Activated CD4-positive, alpha-beta memory T cell treated with anti-CD3 and anti-CD28 coated beads, Interleukin-2, amount 10 ng/mL, durations not matched to agents 7 days and 5 days (primary cell): Measurements from ENCODE around the gene ARFIP1. TPM values are rescaled to one million over a fixed set of nuclear protein-coding genes. Genes with fewer than 3 reads are reported as not detected.
"Not testable (repeated sequence)": the region's sequence is repeated elsewhere in the genome, so short reads cannot be mapped to it uniquely, and the experiment has no call there.

ENCODE experiments used
- CTCF ChIA-PET: fragments of 350-600 bp; sonication (Branson Sonifier 250); formaldehyde crosslinking; loops from one replicate; lab custom pipeline; 2021; ENCODE audit warnings: antibody characterized with exemption, inconsistent platforms; lab: Charles Lee
- POLR2A ChIA-PET: fragments of 350-600 bp; sonication (Branson Sonifier 250); formaldehyde crosslinking; loops from one replicate; lab custom pipeline; 2021; ENCODE audit warnings: antibody characterized with exemption; lab: Charles Lee
- DNase-seq: peaks from one replicate; pipeline ENCODE4 v3.0.0-alpha.2; 2020
- H3K27ac Mint-ChIP-seq: one replicate; pipeline ENCODE4 v1.8.0; 2021; ENCODE audit warnings: mild to moderate bottlenecking, mixed read lengths
- H3K27me3 Mint-ChIP-seq: one replicate; pipeline ENCODE4 v1.8.0; 2021; ENCODE audit warnings: mixed read lengths
- H3K36me3 Mint-ChIP-seq: one replicate; pipeline ENCODE4 v1.8.0; 2021; ENCODE audit warnings: low read depth, mixed read lengths
- H3K4me1 Mint-ChIP-seq: one replicate; pipeline ENCODE4 v1.8.0; 2021; ENCODE audit warnings: mixed read lengths
- H3K4me3 Mint-ChIP-seq: one replicate; pipeline ENCODE4 v1.8.0; 2021; ENCODE audit warnings: mild to moderate bottlenecking, mixed read lengths
- H3K9me3 Mint-ChIP-seq: one replicate; pipeline ENCODE4 v1.8.0; 2021; ENCODE audit warnings: mixed read lengths
- total RNA-seq, 2 experiments: library from RNA; stranded (reverse); gene quantifications; one replicate each; pipeline ENCODE4 v1.2.3, GENCODE V29; 2021

Gene ARFIP1, protein sequence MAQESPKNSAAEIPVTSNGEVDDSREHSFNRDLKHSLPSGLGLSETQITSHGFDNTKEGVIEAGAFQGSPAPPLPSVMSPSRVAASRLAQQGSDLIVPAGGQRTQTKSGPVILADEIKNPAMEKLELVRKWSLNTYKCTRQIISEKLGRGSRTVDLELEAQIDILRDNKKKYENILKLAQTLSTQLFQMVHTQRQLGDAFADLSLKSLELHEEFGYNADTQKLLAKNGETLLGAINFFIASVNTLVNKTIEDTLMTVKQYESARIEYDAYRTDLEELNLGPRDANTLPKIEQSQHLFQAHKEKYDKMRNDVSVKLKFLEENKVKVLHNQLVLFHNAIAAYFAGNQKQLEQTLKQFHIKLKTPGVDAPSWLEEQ
- 10 to 100 TPM; 15.5 to 16.3 TPM for total RNA-seq

DNA sequence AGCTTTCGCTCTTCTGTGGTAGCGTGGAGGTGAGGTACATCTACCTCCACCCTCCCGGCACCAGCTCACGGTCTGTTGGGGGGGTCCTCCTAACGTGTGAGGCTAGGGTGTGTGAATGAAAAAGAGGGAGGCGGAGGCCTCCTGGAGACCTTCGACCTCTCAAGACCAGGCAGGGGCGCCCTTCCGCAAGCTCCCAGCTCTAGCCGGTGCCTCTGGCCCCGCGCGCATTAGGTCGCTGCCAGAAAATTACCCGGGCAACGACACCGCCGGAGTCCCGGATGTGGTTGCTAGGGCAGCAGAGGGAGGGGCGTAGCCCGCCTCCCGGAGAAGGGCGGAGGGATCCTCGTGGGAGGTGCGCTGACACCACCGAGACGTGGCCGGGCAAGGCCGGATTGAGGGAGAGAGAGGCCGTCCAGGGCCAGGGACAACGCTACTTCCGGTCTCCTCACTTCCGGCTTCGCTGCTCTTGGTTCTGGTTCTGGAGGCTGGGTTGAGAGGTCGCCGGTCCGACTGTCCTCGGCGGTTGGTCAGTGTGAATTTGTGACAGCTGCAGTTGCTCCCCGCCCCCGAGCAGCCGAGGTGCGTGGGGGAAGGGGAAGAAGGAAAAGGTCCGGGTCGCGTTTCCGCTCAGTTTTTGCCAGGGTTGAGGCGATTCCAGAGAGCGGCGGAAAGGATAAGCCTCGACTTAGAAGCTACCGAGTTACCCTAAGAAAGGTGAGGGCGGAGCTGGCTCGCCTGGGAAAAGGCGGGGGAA lies at the start of gene ARFIP1, which contains the start of gene TIGD4:
Gene ARFIP1, plus strand, starts transcription at position 442 of the 754 bp plus-strand sequence. CDS start 49,680 bp downstream, outside the sequence.
Gene TIGD4, minus strand, starts transcription at position 218 of the 754 bp plus-strand sequence. CDS start 8,726 bp downstream, outside the sequence.
- Mint-ChIP-seq H3K27me3 (peaks cover 11% of the 10 kb centered on the region), H3K9me3 (no peaks in the 10 kb centered on the region), H3K4me1 (peaks cover 46% of the 10 kb centered on the region), H3K27ac (peak within 1 kb of the TSS; percentile 94), H3K4me3 (peak within 1 kb of the TSS; percentile 99), H3K36me3 (peaks cover 5% of the 10 kb centered on the region)
- peak; percentile 97 for DNase-seq
- ChIA-PET CTCF (interaction anchor here (1.0 to 2.5 kb wide), 11 partner anchors 8 to 421 kb away, joined by 3 to 20 read pairs (median 4); partner anchors contain the start of gene TMEM154), POLR2A (interaction anchor here (1.0 to 3.4 kb wide), 12 partner anchors 9 to 1680 kb away, joined by 3 to 24 read pairs (median 5); partner anchors contain the start of genes FBXW7, RPS3A and TMEM154)

DNA sequence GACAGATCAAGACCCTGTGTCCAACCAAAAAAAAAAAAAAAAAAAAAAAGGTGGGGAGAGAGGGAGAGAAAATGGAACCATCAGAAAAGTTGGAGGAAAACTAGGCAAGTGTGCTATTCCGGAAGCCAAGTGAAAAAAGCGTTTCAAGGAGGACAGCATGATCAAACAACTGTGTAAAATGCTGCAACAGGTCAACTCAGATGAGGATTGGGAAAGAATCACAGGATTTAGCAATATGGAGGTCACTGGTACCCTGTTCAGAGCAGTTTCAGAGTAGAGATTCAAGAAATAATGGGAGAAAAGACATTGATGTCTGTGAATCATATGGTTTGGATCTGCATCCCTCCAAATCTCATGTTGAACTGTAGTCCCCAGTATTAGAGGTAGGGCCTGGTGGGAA lies 47.8 kb upstream of the ARFIP1 start:
- Mint-ChIP-seq H3K9me3 (no peaks in the 10 kb centered on the region), H3K27me3 (peaks cover 3% of the 10 kb centered on the region), H3K4me1 (peaks cover 8% of the 10 kb centered on the region), H3K4me3 (no peak overlapping the region), H3K36me3 (no peaks in the 10 kb centered on the region), H3K27ac (no peak overlapping the region)
- ChIA-PET POLR2A (interaction anchor here (1.3 kb wide), 1 partner anchor 232 kb away, joined by 4 read pairs; no protein-coding TSS in a partner anchor), CTCF (interaction anchor here (1.5 to 5.6 kb wide), 2 partner anchors 231 kb away, joined by 8 to 36 read pairs; no protein-coding TSS in a partner anchor)
- DNase-seq, result no peak

DNA sequence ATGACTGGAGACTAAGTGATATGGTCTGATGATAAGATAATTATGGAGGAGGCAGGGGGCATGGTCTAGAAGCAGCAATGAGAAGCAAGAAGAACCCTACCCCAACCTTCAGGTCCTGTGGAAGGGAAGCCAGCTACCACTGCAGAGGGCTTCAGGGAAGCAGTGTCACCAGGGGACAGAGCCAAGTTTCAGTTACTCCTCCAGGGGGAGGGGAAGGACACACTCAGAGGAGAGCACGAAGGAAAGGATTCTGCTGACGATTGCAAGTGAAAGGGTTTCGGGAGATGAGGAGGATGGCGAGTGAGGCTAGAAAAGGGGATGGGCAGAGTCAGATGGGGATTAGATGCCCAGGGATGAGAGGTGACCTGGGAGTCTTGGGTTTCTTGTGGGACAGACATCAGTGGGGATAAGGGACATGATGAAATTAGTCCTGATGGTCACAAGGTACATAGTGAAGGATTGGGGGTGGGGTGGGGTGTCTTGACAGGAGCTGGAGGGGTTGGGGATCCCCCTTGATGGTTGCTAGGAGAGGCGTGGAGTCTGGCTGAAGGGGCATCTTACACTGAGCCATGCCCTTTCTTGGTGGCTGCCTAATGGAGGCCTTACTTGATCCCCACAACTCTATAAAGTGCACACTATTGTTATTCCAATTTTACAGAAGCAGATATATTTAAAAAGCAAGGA lies 45.6 kb upstream of the ARFIP1 start:
- no peak overlapping the region for H3K27ac Mint-ChIP-seq
- ChIA-PET POLR2A (no interaction called here), CTCF (interaction anchor here (1.2 to 5.6 kb wide), 3 partner anchors 90 to 233 kb away, joined by 3 to 36 read pairs (median 8); no protein-coding TSS in a partner anchor)
- no peak overlapping the region for H3K4me3 Mint-ChIP-seq
- no peaks in the 10 kb centered on the region for H3K36me3 Mint-ChIP-seq
- H3K27me3 Mint-ChIP-seq, result peaks cover 3% of the 10 kb centered on the region
- H3K9me3 Mint-ChIP-seq, result no peaks in the 10 kb centered on the region
- no peak for DNase-seq
- peaks cover 12% of the 10 kb centered on the region for H3K4me1 Mint-ChIP-seq

DNA sequence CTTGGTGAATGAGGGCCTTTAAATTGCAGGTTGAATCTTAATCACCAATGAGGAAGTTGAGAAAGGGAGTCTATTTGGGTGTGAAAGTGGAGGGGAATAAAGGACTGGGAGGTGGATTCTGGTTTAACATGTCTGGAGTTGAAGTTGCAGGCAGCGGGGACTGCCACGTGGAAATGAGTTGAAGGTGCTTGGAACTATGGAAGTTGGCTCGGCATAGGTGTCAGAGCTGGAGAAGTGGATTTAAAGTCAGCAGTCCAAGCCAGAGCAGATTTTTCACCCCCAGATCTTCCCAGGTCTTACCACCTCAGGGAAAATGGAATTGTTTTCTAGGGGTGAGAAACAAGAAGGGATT lies 45.1 kb upstream of the ARFIP1 start:
- Mint-ChIP-seq H3K4me1 (peaks cover 12% of the 10 kb centered on the region), H3K9me3 (no peaks in the 10 kb centered on the region), H3K36me3 (no peaks in the 10 kb centered on the region), H3K27me3 (peaks cover 3% of the 10 kb centered on the region), H3K4me3 (no peak overlapping the region), H3K27ac (no peak overlapping the region)
- no peak for DNase-seq
- POLR2A ChIA-PET, result no interaction called here
- CTCF ChIA-PET, result interaction anchor here (1.0 to 5.6 kb wide), 8 partner anchors 56 to 393 kb away, joined by 3 to 36 read pairs (median 7); partner anchors contain the start of gene TMEM154

DNA sequence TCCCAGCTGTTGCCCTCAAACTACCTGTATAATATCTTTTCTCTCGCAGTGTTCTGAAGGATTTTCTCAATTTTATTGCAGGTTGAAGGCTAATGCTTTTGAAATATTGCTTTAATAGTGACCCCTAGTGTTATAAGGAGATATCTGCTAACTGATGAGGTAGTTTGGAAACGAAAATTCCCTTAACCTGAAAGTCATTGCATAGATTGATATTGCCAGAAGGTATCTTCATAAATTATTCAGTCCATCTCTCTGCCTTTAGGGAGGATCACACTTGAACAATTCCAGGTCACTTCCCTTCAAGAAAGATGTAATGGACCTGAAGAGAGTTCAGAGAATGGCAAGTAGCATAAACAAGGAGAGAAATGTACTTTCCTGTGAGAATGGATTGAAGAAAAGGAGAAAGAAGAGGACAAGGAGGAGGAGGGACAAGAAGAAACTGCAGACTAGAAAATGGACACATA lies 44.3 kb upstream of the ARFIP1 start:
- CTCF ChIA-PET, result interaction anchor here (1.0 to 5.6 kb wide), 9 partner anchors 57 to 392 kb away, joined by 3 to 36 read pairs (median 6); partner anchors contain the start of gene TMEM154
- H3K27me3 Mint-ChIP-seq, result peaks cover 3% of the 10 kb centered on the region
- no peaks in the 10 kb centered on the region for H3K36me3 Mint-ChIP-seq
- no peak for DNase-seq
- H3K4me3 Mint-ChIP-seq, result no peak overlapping the region
- H3K27ac Mint-ChIP-seq, result no peak overlapping the region
- H3K9me3 Mint-ChIP-seq, result no peaks in the 10 kb centered on the region
- POLR2A ChIA-PET, result no interaction called here
- peaks cover 12% of the 10 kb centered on the region for H3K4me1 Mint-ChIP-seq

DNA sequence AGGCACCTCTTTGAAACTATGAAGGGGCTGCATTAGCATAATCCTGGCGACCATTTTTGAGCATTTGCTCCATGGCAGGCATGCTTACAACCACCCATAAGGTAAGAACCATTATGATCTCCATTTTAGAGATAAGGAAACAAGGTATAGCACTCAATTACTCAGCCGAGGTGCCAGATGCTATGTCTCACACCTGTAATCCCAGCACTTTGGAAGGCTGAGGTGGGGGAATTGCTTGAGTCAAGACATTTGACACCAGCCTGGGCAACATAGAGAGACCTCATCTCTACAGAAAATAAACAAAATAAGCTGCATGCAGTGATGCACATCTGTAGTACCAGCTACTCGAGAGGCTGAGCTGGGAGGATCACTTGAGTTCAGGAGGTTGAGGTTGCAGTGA lies 43.8 kb upstream of the ARFIP1 start:
- H3K4me1 Mint-ChIP-seq, result peaks cover 12% of the 10 kb centered on the region

DNA sequence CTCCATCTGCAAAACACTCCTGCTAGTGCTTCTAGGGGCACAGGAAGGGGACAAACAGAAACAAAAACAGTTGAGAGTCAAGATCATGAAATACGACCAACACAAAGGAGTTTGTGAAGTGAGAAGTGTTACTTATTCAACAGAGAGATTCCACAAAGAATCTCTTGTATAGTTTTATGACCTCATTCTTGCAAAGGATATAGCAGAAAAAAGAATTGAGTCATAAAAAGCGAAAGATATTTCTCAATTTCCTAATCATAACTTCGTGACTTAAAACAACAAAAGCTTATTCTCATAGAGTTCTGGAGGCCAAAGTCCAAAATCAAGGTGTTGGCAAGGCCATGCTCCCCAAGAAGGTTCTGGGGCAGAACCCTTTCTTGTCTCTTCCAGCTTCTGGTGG lies 40.9 kb upstream of the ARFIP1 start:
- POLR2A ChIA-PET, result no interaction called here

More for the DNA sequence above, 43.8 kb upstream of the ARFIP1 start:
- Mint-ChIP-seq H3K36me3 (no peaks in the 10 kb centered on the region), H3K27me3 (peaks cover 3% of the 10 kb centered on the region), H3K9me3 (no peaks in the 10 kb centered on the region), H3K4me3 (no peak overlapping the region), H3K27ac (no peak overlapping the region)
- DNase-seq, result no peak
- POLR2A ChIA-PET, result no interaction called here
- CTCF ChIA-PET, result interaction anchor here (1.0 to 5.6 kb wide), 7 partner anchors 57 to 392 kb away, joined by 3 to 36 read pairs (median 6); partner anchors contain the start of gene TMEM154

DNA sequence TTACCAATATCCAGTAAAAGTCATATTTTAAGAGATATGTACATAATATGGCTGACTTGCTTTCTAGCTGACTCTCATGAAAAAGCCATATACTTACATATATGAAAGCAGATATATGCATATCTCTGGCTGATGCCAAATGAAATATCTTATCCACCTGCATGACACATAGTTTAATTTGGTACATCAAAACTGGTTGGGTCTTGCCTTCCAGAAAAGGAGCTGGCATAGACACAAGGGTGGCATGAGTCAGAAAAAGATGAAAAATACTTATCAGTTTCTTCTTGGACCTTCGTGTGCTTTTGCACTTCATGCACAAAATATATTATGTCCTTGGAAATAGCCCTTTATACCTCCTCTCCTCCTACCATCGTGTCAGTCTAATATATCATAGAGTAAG lies 32.3 kb upstream of the ARFIP1 start:
- H3K27ac Mint-ChIP-seq, result no peak overlapping the region
- POLR2A ChIA-PET, result no interaction called here
- no peak overlapping the region for H3K4me3 Mint-ChIP-seq
- DNase-seq, result no peak
- H3K36me3 Mint-ChIP-seq, result no peaks in the 10 kb centered on the region
- no peaks in the 10 kb centered on the region for H3K27me3 Mint-ChIP-seq
- H3K4me1 Mint-ChIP-seq, result no peaks in the 10 kb centered on the region
- no peaks in the 10 kb centered on the region for H3K9me3 Mint-ChIP-seq
- CTCF ChIA-PET, result no interaction called here

More for the DNA sequence above, 40.9 kb upstream of the ARFIP1 start:
- Mint-ChIP-seq H3K27ac (no peak overlapping the region), H3K27me3 (peaks cover 3% of the 10 kb centered on the region), H3K36me3 (no peaks in the 10 kb centered on the region), H3K4me3 (no peak overlapping the region), H3K4me1 (peaks cover 12% of the 10 kb centered on the region), H3K9me3 (no peaks in the 10 kb centered on the region)
- CTCF ChIA-PET, result interaction anchor here (2.0 kb wide), 1 partner anchor 240 kb away, joined by 5 read pairs; no protein-coding TSS in a partner anchor
- no peak for DNase-seq

DNA sequence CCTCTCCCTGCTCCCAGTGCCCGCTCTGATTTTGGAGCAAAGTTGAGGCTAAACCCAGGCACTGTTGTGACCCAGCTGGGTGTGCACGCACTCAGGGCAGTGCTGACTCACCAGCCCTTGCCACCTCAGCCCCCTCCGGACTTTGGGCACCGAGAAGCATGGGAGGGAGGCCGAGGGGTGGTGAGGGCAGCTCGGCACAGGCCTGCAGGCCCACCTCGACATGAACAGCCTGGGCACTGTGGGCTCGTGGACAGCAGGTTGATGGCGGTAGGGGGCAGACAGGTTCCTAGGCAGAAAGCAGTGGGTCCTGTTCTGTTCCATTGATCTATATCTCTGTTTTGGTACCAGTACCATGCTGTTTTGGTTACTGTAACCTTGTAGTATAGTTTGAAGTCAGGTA lies 31.1 kb upstream of the ARFIP1 start:
- no peak overlapping the region for H3K27ac Mint-ChIP-seq
- no peaks in the 10 kb centered on the region for H3K4me1 Mint-ChIP-seq
- H3K4me3 Mint-ChIP-seq, result no peak overlapping the region
- H3K36me3 Mint-ChIP-seq, result no peaks in the 10 kb centered on the region
- no peaks in the 10 kb centered on the region for H3K27me3 Mint-ChIP-seq
- CTCF ChIA-PET, result no interaction called here
- H3K9me3 Mint-ChIP-seq, result no peaks in the 10 kb centered on the region
- POLR2A ChIA-PET, result no interaction called here
- DNase-seq, result no peak

DNA sequence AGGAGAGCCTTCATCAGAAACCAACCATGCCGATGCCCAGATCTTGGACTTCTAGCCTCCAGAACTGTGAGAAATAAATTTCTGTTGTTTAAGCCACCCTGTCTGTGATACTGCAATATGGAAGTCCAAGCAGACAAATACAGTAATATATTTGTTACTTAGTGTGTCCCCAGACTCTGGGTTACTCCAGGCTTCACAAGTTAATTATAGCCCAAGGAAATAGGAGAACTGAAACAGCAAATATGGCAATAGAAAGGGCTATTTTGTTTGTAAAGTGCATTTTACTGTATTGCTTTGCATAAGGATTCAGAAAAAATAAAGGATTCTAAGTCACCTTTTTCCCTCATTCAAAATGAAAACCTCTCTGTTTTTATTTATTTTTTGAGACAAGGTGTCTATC lies 16.0 kb upstream of the ARFIP1 start:
- DNase-seq, result no peak
- no peak overlapping the region for H3K4me3 Mint-ChIP-seq
- no peaks in the 10 kb centered on the region for H3K9me3 Mint-ChIP-seq
- peaks cover 8% of the 10 kb centered on the region for H3K27me3 Mint-ChIP-seq
- H3K4me1 Mint-ChIP-seq, result no peaks in the 10 kb centered on the region
- ChIA-PET POLR2A (no interaction called here), CTCF (no interaction called here)
- no peaks in the 10 kb centered on the region for H3K36me3 Mint-ChIP-seq
- H3K27ac Mint-ChIP-seq, result no peak overlapping the region

DNA sequence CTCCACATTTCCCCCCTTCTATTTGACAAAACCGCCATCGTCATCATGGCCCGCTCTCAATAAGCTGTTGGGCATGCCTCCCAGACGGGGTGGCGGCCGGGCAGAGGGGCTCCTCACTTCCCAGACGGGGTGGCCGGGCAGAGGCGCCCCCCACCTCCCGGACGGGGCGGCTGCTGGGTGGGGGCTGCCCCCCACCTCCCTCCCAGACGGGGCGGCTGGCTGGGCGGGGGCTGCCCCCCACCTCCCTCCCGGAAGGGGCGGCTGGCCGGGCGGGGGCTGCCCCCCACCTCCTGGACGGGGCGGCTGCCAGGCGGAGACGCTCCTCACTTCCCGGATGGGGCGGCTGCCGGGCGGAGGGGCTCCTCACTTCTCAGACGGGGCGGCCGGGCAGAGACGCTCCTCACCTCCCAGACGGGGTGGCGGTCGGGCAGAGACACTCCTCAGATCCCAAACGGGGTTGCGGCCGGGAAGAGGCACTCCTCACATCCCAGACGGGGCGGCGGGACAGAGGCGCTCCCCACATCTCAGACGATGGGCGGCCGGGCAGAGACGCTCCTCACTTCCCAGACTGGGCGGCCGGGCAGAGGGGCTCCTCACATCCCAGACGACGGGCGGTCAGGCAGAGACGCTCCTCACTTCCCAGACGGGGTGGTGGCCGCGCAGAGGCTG lies 14.6 kb upstream of the ARFIP1 start:
- H3K9me3 Mint-ChIP-seq, DNase-seq, CTCF ChIA-PET, H3K27ac Mint-ChIP-seq, H3K4me3 Mint-ChIP-seq, H3K36me3 Mint-ChIP-seq, H3K4me1 Mint-ChIP-seq, H3K27me3 Mint-ChIP-seq: not testable (repeated sequence)
- POLR2A ChIA-PET, result interaction anchor here (0.8 kb wide), 1 partner anchor 13 kb away, joined by 3 read pairs; no protein-coding TSS in a partner anchor
